GF-D8 (cell line): ENCODE data around the gene PRMT7.
A peak's percentile ranks its signal among the peaks of the same experiment; 100 is the strongest.

Experiments
- DNase-seq: peaks from one replicate; lab custom pipeline; 2025; lab: John Stamatoyannopoulos, UW

The PRMT7 gene

DNA sequence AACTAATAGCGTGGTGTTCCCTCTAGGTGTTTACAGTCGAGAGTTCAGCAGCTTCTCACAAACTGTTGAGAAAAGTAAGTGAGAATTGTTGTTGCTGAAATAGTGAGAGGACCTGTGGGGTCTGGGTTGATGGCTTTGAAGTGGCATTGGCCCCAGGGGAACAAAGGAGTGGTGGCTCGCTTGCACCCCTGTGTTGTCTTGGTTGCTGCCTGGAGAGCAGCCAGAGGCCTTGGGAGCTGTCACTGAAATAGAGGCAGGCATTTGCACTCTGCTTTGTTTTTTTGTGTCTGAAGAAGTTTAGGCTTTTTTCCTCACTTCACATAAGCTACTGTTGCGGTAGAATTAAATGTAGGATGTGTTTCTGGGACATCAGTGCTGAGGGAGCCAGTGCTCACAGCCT is 36.8 kb downstream of the PRMT7 start:
- no peak for DNase-seq

DNA sequence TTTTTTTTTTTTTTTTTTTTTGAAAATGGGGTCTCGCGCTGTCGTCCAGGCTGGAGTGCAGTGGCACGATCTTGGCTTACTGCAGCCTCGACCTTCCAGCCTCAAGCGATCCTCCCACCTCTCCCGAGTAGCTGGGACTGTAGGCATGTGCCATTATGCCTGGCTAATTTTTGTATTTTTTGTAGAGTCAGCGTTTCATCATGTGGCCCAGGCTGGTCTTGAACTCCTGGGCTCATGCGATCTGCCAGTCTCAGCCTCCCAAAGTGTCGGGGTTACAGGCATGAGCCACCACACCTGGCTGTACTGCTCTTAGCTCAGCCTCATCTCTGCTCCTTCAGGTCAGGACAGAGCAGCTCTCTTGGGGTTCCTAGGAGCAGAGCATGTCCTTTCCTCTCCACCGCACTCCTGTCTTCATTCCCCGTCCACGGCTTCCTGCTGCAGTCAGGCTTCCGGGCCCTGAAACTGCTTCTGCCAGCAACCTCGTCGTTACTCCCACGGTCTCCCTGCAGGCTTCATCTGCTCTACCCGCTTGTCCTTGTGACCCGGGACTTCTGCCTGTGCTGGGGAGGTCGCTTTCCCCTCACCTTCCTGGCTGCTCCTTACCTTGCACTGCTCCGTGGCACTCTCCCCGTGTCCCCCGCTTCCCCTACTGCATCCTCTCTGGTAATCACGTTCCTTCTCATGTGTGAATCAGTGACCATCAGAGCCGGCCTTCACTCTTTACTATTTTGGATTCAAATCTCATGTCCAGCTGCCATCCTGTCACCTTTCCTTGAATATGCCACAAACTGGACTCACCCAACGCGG is 38.0 kb downstream of the PRMT7 start:
- no peak for DNase-seq

DNA sequence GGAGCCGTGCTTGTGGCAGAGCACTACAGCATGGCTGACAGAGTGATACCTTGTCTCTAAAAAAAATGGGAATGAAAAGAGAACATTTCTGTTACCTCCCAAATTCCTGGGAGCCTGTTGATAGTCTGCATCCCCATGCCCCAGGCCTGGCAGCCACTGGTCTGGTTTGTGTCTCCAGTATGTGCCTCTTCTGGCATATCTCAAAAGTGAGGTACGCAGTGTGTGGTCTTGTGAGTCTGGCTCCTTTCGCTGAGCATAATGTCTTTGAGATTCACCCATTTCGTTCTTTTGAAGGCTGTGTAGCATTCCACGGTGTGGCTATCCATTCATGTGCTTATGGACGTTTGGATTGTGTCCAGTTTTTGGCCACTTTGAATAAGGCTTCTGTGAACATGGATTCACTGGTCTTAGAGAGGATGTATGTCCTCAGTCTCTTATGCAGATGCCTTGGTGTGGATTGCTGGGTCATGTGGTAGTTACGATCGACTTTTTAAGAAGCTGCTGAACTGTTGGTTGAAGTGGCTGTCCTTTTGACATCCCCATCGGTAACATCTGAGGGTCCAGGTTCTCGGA is 39.1 kb downstream of the PRMT7 start:
- no peak for DNase-seq

DNA sequence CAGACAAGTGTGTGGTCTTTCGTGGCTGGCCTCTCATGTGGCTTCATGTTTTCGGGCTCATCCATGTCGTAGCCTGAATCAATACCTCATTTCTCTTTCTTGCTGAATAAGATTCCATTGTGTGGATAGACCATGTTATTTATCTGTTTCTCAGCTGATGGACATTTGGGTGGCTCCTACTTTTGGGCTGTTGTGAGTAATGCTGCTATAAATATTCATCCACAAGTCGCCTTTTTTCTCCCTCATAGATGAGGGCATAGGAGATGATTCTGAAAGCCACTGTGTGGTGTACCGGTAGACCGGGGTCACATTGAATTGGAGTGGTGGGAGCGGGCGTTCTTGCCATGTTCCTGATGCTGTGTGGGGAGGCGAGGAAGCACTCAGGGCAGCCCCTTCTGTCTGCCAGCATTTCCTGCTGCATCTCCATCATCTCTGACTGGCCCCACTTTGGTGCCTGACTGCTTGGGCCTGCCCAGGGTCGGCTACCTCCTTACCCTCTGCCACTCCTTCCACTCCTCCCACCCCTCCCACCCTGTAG is 40.1 kb downstream of the PRMT7 start:
- no peak for DNase-seq

DNA sequence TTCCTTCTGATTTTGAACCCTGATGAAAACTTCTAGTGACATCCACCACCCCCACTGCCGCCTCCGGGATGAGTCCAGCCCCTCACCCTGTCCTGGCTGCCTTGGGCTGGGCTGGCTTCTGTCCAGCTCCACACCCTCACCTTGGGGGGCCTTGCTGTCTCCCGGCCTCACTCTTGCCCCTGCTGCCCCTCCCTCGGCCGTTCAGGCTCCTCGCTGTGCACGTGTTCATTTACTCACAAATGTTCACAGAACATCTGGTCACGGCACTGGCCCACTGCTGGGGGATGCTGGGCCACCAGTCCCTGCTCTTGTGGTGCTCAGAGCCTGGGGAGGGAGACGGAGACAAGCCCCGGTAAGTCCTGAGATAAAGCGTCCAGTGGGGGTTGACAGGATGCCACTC is 40.6 kb downstream of the PRMT7 start:
- DNase-seq: no peak

DNA sequence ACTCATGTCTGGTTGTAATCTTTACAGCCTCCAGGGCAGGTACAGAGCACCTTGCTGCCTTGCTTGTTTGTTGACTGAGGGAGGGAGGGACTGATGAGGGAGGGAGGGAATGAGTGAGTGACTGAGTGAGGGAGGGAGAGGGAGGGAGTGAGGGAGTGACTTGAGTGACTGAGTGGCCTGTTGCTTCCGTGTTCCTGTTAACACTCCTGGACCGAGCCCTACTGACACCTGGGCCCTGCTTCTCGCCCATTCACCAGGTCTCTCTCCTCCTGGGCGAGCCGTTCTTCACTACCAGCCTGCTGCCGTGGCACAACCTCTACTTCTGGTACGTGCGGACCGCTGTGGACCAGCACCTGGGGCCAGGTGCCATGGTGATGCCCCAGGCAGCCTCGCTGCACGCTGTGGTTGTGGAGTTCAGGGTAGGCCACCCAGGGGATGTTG is 41.2 kb downstream of the PRMT7 start:
- DNase-seq: no peak

DNA sequence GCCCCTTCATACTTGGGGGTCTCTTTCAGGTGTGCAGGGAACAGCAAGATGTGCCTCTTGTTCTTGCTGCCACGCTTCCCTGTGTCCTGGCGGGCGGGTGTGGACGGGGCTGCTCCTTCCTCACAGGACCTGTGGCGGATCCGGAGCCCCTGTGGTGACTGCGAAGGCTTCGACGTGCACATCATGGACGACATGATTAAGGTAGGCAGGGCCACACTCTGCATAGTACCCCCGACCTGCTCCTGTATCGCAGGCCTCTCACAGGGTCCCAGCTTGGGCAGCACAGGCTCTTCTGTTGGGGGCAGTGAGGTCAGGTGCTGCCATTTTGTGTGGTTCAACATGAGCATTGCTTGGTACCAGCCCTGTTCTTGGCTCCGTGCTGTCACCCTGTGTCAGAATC is 42.5 kb downstream of the PRMT7 start:
- DNase-seq: no peak

DNA sequence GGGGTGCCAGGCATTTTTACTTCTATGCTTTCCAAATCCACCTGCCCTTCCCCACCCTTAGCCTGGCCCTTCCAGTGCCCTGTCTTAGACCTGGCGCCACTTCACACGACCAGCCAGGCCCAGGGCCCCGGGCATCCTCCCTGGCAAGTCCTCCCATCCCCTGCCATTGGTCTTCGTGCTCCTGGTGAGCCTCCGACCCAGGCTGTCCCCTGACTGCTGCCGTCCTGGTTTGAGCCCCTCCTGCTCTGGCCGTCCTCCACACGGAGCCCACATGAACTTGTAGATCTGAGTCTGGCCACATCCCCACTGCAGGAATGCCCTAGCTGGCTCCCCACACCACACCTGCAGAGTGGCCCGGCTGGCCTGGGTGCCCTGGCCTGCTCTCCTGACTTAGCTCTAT is 44.0 kb downstream of the PRMT7 start:
- DNase-seq: no peak

DNA sequence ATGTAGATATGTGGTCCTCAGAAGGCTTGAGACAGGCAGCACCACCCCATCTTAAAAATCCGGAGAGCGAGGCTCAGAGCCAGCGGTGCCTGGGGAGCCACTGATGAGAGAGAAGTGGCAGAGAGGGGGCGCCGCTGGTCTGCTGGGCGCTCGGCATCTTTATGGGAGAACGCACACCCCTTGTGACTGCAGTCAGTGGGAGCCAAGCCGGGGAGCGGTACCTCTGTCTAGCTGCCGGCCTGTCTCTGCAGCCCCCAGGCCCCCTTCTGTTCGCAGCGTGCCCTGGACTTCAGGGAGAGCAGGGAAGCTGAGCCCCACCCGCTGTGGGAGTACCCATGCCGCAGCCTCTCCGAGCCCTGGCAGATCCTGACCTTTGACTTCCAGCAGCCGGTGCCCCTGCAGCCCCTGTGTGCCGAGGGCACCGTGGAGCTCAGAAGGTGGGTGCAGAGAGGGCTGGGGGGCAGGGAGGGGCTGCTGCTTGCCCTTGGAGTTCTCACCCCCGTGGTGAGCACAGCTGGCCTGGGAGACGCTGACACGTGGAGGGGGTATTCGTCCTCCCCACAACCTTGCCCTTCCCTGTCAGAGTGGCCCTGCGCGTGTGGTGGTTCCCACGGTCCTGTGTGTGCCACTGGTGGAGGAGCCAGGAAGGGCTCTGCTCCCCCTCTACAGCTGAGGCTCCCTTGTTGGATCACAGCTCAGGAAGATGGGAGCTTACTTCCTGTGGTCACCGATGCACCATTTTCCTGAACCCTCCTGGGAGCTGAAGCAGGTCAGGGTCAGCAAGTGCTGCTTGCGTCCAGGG is 44.8 kb downstream of the PRMT7 start:
- DNase-seq: no peak

DNA sequence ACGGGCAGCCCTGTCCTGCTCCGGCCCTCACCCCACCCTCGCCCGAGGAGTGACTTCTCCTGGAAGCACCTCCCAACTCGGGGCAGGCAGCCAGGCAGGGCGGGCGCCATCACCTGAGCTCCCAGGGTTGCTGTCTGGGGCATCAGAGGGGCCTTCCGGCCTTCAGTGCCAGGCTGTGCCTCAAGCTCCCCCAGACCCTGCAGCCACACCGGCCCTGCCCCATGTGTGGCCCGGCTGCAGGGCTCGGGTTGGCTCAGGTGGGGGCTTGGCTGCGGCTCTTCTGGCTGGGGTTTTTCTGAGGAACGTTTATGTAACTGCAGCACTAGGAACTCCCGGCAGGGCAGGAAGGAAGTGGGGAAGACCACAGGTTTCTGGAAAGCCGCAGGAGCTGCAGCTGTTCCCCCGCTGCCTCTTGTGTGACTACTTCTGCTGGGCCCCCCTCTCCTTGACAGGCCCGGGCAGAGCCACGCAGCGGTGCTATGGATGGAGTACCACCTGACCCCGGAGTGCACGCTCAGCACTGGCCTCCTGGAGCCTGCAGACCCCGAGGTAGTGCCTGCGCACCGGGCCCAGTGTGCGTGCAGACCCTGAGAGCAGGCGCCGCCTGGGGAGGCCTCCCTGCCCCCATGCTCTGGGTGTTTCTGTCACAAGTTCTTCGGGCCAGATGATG is 45.6 kb downstream of the PRMT7 start:
- peak; percentile 95 for DNase-seq

DNA sequence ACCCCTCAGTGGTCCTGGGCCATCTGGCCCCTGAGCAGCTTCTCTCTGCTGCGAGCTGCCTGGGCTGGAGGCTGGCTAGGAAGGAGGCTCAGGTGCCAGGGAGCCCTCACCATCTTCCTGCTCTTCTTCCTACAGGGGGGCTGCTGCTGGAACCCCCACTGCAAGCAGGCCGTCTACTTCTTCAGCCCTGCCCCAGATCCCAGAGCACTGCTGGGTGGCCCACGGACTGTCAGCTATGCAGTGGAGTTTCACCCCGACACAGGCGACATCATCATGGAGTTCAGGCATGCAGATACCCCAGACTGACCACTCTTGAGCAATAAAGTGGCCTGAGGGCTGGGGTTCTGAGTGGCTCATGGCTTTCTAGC is 46.1 kb downstream of the PRMT7 start:
- no peak for DNase-seq

DNA sequence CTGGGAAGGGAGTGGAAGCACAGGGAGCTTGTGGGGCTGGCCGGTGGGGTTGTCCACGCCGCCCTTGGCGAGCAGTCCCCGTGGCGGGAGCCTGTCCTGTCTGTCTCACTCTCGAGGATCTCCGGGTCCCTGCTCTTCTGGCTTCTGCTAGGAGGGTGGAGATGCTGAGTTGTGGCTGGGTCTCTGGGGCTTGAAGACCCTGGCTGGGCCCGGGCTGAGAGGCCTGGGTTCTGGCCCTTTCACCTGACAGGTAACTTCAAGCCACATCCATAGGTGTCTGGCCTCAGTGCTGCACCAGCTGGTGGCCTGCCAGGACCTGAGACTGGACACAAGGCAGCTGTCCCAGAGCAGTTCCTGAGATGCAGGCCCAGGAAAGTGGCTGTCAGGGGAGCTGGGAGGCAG is 46.7 kb downstream of the PRMT7 start:
- no peak for DNase-seq

DNA sequence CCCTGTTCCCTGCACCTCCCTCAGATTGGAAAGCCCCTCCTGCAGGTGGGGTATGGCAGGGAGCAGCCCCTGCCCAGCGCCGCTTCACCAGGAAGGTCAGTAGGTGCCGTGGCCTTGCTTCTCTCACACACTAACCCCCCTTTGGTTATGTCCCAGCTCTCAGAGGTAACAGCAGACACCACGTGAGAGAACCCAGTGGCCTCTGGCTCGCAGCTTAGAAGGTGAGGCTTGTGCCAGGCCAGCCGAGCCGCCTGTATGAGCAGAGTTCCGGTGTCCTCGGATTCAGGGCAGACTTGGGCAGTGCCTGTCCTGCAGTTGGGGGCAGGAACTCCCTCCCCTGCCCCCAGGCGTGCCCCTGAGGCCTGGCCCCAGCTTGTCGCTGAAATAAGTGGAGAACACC is 47.1 kb downstream of the PRMT7 start:
- no peak for DNase-seq

DNA sequence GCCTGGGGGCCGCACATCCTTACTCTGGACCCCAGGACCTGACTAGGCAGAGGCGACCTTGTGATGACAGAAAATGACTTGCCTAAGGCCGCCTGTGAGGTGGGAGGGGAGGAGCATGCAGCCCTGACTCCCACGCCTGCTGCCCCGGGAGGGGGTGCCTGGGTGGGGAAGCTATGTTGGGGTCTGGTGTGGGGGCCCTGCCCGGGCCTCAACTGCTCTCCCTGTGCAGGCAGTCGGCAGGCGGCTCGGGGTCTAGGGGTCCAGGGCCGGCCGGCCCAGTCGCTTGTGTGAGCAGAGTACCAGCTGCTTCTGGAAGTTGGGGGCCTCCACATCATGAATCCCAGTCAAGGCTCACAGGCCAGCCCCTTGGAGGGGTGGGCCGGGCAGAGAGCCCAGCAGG is 48.1 kb downstream of the PRMT7 start:
- DNase-seq: no peak

DNA sequence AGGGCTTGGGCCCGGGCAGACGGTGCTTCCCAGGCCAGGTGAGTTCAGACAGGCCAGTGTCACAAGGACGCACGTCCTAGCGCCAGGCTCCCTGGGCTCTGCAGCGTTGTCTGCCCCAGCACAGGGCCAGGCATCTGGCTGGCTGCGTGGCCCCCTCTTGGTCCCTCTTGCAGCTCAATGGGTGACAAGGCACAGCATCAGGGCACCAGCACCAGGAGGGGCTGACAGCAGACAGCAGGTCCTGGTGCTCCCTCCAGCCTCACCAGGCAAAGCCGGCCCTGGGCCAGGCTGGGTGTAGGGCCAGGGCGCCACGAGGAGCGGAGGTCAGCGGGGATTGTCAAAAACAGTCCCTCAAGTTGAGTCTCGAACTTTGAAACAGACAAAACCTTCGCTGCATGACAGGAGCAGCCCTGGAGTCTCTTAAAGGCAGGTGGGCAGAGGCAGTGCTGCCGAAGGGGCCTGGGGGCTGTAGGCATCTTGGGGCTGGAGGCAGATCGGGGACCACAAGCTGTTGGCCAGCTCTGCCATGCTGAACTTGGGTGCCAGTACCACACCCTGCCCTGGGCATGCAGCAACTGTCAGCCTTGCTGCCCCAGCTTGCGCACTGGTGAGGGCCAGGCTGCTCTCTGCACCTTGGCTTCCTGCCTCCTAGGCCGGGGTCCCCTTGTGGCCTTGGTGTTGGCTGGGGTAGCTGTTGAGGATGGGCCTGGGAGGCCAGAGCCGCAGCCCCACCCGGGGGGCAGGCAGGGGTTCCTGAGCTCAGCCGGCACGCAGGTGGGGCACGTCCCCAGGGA is 48.8 kb downstream of the PRMT7 start:
- no peak for DNase-seq

DNA sequence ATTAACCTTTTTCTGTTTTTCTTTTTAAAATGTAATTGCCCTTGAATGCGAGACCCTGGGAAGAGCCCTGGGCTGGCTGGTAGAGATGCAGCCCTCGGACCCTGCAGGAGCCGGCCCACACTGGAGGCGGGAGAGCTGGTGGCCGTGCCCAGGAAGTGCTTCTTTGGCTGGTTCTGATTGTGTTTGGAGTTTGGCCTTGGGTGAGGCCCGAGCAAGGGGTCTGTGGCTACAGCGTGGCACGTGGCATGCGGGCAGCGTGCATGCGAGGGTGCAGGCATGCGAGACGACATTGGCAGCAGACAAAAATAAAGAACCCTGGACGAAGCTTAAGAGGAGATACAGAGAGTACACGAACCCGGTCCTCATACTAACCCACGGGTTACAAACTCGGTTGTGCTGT is 49.7 kb downstream of the PRMT7 start:
- no peak for DNase-seq

DNA sequence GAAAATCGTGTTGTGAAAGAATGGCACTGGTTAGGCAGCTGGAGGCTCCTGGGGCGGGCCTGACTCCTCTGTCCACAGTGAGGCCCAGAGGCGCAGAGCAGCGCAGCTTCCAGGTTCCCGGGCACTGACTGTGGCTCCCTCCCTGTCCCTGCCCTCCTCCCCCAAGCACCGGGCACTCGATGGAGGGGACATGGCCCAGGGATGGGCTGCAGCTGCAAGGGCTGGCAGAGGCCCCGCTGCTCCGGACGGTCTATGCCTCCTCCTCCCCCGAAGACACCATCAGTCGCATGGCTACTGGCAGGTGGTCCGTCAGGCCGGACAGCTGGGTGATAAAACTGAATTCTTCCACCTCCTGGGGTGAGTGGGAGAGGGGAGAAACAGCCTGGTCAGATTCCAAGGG is 50.1 kb downstream of the PRMT7 start:
- no peak for DNase-seq

DNA sequence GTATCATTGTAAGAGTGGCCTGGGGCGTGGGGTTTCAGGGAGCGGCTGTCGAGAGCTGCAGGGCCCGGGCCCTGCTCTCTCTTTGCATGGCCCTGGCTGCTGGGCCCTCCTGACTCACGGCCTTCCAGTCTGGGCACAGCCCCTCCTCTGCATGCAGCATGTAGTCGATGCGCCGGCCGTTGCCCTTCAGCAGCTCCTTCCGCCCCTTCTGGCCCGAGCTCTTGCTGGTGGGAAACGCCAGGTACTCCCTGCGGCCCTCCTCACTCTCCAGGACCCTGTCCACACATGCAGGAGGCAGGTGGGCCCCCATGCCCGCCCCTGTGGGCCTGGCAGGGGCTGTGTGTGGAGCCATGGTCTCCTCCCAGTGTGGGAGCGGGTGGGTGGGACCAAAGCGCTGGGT is 50.7 kb downstream of the PRMT7 start:
- no peak for DNase-seq

DNA sequence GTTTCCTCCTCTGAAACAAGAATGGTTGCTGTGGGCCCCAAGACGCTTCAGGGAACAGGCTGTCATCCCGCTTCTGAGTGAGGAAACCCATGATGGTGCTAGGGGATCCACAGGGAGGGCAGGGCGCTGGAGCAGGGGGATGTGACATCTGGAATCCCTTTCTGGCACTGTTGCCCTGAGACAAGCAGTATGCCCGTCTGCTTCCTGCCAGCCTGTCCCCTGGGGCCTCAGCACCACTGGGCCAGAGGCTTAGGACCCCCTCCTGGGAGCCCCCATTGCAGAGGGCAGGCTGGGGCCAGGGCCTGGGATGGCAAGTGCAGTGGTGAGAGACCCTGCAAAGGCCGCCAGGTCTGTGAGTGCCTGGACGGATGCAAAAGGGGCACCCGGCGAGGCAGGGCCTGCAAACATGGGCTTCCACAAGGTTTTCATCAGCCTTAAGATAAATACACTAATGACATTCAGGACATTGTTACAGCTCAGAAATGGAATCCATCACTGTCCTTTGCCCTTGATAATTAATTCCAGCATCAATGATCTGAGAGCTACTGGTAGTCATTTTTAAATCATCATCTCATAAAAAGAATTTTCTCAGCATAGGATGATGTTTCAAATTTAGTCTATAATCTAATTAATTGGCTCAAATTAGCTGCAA is 51.6 kb downstream of the PRMT7 start:
- no peak for DNase-seq

DNA sequence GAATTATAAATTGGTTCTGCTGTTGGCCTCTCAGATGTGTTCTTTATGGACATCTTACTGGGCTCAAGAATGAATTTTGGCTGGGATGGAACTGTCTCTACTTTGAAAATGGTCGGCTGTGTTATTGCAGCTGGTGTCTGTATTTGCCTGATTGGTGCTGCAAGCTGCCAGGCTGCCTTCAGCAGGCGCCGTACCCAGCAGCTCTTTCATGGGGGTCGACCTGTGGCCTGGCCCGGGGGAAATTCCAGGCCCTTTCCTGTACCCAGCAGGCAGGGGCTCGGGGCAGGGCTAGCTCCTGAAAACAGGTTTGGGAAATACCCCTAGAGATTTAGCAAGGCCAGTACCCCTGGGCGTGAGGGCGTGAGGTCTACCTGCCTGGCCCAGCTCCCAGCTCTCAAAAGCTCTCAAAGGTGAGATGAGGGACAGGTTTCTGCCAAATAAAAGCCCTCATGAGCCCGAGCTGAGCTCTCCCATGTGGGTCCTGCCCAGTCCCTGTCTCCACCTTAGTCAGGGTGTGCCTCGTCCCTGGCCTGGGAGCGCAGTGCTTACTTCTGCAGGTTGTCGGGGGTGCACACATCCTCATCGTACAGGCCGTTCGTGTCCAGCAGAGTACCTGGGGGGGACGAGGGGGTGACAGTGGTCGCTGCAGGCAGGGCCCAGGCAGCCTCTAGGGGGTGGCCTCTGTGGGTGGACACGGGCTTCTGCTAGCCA is 52.3 kb downstream of the PRMT7 start:
- DNase-seq: no peak
